Testis (tissue), 3 donors: ENCODE data around the gene TASOR. TPM values are rescaled to one million over a fixed set of nuclear protein-coding genes. Genes with fewer than 3 reads are reported as not detected.

ENCODE experiments used
- DNase-seq: peaks from one replicate; pipeline ENCODE4 v3.0.0-alpha.2; 2019
- H3K27ac ChIP-seq, 2 donors: fragments of 200-600 bp; sonication (generic); one replicate each; pipeline ENCODE4 v1.5.1; 2019
- H3K27me3 ChIP-seq: fragments of 200-600 bp; sonication (generic); one replicate; pipeline ENCODE4 v1.5.1; 2019
- H3K36me3 ChIP-seq: fragments of 200-600 bp; sonication (generic); one replicate; pipeline ENCODE4 v1.5.1; 2017; ENCODE audit warnings: low read depth; ENCODE audit errors: missing control alignments
- H3K4me1 ChIP-seq: fragments of 200-600 bp; sonication (generic); one replicate; pipeline ENCODE4 v1.5.1; 2019
- H3K4me3 ChIP-seq, 2 donors: fragments of 200-600 bp; sonication (generic); one replicate each; pipeline ENCODE4 v1.5.1; 2017 to 2019
- H3K9me3 ChIP-seq: fragments of 200-600 bp; sonication (generic); one replicate; pipeline ENCODE4 v1.5.1; 2017
- POLR2A ChIP-seq: fragments of 450-650 bp; IDR thresholded peaks from one replicate; pipeline ENCODE4 v1.6.1; 2017; ENCODE audit warnings: antibody characterized with exemption, mild to moderate bottlenecking, moderate library complexity
- WGBS, 2 donors: methylation state at CpG; one replicate each; pipeline ENCODE4 v1.1.5; 2018; 5-methylcytosine and 5-hydroxymethylcytosine counted together
- intact Hi-C: fragments of 100-400 bp; cut with DNase I; formaldehyde crosslinking; loops from one replicate; pipeline ENCODE4 v1.15.1; 2023; ENCODE audit warnings: low total_unique reads
- polyA plus RNA-seq: library from polyadenylated mRNA; stranded (reverse); fragments of 350-450 nt; fragmentation: Illumina TruSeq; extraction: RNeasy Lipid Tissue Mini Kit (QIAGEN cat#74804); gene quantifications from one replicate; pipeline ENCODE4 v1.2.3, GENCODE V29; 2014; ENCODE audit warnings: low read depth, low replicate concordance; ENCODE audit not compliant: insufficient read depth
- total RNA-seq, 2 donors: library from RNA; depleted of rRNA; stranded (reverse); fragments of >200 nt; gene quantifications; one replicate each; pipeline ENCODE4 v1.2.3, GENCODE V29; 2016
- TF ChIP-seq, protein P1 (sequence below), 3 experiments: fragments of 450-650 bp in 2 of 3; fragments of 200-600 bp in 1 of 3; sonication (generic) in 1 of 3; IDR thresholded peaks; one replicate each; pipeline ENCODE4 v1.5.1; 2016 to 2019; ENCODE audit warnings: antibody characterized with exemption in 3 of 3, mild to moderate bottlenecking in 2 of 3, moderate library complexity in 1 of 3

Gene TASOR
- total and polyA plus RNA-seq, 3 donors from 2014 or later, result 60.7 to 96.9 (median 90.7) TPM

DNA sequence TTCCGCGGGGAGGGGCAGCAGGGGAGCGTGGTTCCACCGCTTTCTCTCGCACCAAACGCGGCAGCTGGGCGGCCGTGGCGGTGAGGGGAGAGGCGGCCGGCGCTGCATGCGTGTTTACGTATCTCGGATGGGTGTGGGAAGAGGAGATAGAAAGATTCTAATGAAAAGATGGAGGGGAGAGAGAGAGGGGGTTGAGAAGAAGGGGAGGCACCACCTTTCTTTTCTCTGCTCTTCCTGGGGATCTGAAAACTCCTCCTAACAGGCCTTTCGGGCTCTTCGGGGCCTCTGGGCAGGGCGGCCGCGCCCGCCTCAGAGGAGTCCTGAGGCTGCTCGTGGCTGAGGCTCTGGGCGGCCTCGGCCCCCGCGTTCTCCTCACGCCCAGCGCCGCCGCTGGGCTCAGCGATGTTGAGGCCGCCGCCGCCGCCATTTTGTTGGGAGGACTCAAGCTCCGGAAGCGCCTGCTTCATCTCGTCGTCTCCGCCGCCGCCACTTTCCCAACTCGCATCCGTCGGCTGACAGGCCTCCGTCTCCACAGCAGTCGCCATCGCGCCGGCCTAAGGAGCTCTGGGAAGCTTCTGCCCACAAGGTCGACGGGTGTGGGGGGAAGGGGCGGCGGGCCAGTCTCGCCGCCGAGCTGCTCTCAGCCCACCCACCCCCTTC, 473 bp downstream of the TASOR start:
- Histone ChIP-seq H3K9me3 (no peaks in the 10 kb centered on the region), H3K4me1 (peaks cover 12% of the 10 kb centered on the region), H3K27ac (peak overlapping the region; percentile 99 to 100), H3K27me3 (no peaks in the 10 kb centered on the region), H3K4me3 (peak overlapping the region; percentile 83 to 90), H3K36me3 (no peaks in the 10 kb centered on the region)
- intact Hi-C loops, result no loop called here
- WGBS, 2 donors, result 0 to 1% methylated on average over 27 to 58 of the region's 58 CpGs
- peak; percentile 82 for DNase-seq
- TF ChIP-seq POLR2A, result no peak
- TF ChIP-seq, protein P1, sequence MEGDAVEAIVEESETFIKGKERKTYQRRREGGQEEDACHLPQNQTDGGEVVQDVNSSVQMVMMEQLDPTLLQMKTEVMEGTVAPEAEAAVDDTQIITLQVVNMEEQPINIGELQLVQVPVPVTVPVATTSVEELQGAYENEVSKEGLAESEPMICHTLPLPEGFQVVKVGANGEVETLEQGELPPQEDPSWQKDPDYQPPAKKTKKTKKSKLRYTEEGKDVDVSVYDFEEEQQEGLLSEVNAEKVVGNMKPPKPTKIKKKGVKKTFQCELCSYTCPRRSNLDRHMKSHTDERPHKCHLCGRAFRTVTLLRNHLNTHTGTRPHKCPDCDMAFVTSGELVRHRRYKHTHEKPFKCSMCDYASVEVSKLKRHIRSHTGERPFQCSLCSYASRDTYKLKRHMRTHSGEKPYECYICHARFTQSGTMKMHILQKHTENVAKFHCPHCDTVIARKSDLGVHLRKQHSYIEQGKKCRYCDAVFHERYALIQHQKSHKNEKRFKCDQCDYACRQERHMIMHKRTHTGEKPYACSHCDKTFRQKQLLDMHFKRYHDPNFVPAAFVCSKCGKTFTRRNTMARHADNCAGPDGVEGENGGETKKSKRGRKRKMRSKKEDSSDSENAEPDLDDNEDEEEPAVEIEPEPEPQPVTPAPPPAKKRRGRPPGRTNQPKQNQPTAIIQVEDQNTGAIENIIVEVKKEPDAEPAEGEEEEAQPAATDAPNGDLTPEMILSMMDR (IDR thresholded peaks at IDR 0.05), result no peak

- Histone ChIP-seq H3K27ac (peak overlapping the region; percentile 99 to 100), H3K4me1 (peaks cover 12% of the 10 kb centered on the region), H3K9me3 (no peaks in the 10 kb centered on the region), H3K4me3 (peak overlapping the region; percentile 83 to 90), H3K36me3 (no peaks in the 10 kb centered on the region), H3K27me3 (no peaks in the 10 kb centered on the region)
- intact Hi-C loops, result no loop called here
- TF ChIP-seq POLR2A, result no peak
- TF ChIP-seq, protein P1 (IDR thresholded peaks at IDR 0.05), result no peak
- DNase-seq, result peak; percentile 82
- WGBS, 2 donors, result 18 to 26% methylated on average over 6 to 10 of the region's 10 CpGs
Observed at GRCh38 chr3:56681984-56682461, 1.0 kb downstream of the TASOR start.

GRCh38 chr3:56680054-56680580, 2.9 kb downstream of the TASOR start:
- DNase-seq, result no peak
- Histone ChIP-seq H3K9me3 (no peaks in the 10 kb centered on the region), H3K4me1 (peaks cover 12% of the 10 kb centered on the region), H3K4me3 (no peak overlapping the region), H3K27ac (no peak overlapping the region), H3K27me3 (no peaks in the 10 kb centered on the region), H3K36me3 (no peaks in the 10 kb centered on the region)
- intact Hi-C loops, result no loop called here
- TF ChIP-seq, protein P1 (IDR thresholded peaks at IDR 0.05), result no peak
- no peak for TF ChIP-seq POLR2A

GRCh38 chr3:56677286-56677685, 5.8 kb downstream of the TASOR start:
- intact Hi-C loops, result no loop called here
- peaks cover 12% of the 10 kb centered on the region for H3K4me1 ChIP-seq
- no peaks in the 10 kb centered on the region for H3K27me3 ChIP-seq
- no peaks in the 10 kb centered on the region for H3K36me3 ChIP-seq
- no peaks in the 10 kb centered on the region for H3K9me3 ChIP-seq
- no peak overlapping the region for H3K4me3 ChIP-seq
- 57 to 75% methylated on average over 1 of the region's 1 CpG for WGBS, 2 donors
- H3K27ac ChIP-seq, result no peak overlapping the region
- no peak for TF ChIP-seq POLR2A
- TF ChIP-seq, protein P1 (IDR thresholded peaks at IDR 0.05), result no peak
- DNase-seq, result no peak
